Renal pelvis (tissue), 4 donors: ENCODE data around the gene TMC6. TPM values are rescaled to one million over a fixed set of nuclear protein-coding genes. Genes with fewer than 3 reads are reported as not detected.

Source experiments
- DNase-seq: peaks from one replicate; pipeline ENCODE4 v3.0.0-alpha.2; 2013
- polyA plus RNA-seq, 3 donors: library from polyadenylated mRNA; unstranded; fragments of 120-200 nt; gene quantifications; one replicate each; pipeline ENCODE4 v1.2.1, GENCODE V29; 2013; ENCODE audit not compliant: insufficient read length in 3 of 3

The TMC6 gene
- polyA plus RNA-seq, 3 donors, result 29.1 to 38.4 (median 31.7) TPM

DNA sequence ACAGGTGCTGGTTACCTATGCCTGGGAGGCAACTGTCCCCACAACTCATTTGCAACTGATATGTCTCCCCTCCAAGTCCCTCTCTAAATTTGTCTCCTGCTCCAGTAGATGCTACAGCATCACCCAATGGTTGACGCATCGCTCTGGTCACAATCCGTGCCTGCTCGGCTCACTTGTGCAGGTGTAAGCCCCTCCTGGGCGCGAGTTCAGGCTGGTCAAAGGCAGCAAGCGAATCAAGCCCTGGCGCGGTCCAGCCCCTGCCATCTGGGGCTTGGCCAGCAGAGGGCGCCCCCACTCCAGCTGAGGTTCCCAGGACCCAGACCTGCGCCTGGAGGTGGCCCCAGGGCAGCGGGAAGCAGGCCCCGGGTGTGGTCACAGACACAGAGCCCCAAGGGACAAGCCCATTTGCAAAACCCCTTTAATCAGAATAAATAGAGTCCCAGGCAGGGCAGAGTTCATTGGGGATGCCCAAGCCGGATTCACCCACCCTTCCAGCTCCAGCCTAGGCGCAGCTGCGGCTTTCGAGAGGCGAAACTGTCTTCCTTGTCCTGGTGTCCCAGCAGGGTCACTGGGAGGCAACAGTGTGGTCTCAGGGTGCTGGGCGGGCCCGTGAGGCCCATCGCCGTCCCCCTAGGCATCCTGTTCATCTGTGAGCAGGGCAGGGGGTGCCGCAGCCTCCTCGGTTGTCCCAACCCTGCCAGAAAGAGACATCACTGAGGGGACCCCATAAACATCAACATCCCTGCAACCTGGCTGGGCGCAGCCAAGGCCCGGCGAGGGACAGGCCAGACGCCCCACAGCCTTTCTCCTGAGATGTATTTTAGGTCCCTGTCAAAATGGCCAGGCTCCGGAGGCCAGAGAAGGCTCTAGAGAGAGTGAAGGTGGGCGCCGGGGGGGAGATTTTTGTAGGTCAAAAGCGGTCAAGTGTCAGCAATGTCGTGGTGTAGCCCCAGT is 15.8 kb downstream of the TMC6 start:
- no peak for DNase-seq

GRCh38 chr17:78111727-78112517 is 16.6 kb downstream of the TMC6 start:
- no peak for DNase-seq

GRCh38 chr17:78111016-78111726 is 17.4 kb downstream of the TMC6 start:
- no peak for DNase-seq

DNA sequence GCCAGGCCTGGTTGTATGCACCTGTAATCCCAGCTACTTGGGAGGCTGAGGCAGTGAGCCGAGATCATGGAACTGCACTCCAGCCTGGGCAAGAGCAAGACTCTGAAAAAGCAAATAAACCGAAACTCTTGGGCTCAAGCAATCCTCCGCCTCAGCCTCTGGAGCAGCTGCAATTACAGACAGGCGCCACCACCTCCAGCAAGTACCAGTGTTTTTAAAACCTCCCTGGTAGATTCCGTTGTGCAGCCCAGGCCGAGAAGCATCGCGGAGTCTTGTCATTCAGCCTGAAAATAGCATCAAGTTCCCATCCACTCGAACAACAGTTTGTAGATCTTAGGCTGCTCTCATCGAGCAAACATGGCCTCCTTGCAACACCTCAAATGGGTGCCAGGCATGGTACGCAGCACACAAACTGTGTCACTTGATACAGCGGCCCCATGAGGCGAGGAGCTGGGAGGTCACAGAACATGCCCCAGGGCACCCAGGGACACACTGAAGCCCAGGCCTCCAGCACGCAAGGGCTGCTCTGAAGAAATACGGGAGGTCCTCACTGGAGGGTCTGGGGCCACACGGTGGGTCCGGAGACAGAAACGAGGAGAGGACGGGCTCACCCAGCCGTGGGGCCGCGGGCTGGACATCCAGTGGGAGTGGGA is 18.1 kb downstream of the TMC6 start:
- no peak for DNase-seq

DNA sequence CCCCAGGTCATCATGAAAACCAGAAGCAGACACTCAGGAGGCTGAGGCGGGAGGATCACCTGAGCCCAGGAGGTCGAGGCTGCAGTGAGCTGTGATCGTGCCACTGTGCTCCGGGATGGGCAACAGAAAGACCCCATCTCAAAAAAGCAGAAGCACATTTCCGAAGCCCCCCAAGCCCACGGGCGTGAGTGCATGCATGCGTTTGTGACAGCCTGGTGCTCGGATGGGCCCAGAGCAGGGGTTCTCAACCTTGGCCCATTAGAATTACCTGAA is 19.1 kb downstream of the TMC6 start:
- DNase-seq, result no peak

DNA sequence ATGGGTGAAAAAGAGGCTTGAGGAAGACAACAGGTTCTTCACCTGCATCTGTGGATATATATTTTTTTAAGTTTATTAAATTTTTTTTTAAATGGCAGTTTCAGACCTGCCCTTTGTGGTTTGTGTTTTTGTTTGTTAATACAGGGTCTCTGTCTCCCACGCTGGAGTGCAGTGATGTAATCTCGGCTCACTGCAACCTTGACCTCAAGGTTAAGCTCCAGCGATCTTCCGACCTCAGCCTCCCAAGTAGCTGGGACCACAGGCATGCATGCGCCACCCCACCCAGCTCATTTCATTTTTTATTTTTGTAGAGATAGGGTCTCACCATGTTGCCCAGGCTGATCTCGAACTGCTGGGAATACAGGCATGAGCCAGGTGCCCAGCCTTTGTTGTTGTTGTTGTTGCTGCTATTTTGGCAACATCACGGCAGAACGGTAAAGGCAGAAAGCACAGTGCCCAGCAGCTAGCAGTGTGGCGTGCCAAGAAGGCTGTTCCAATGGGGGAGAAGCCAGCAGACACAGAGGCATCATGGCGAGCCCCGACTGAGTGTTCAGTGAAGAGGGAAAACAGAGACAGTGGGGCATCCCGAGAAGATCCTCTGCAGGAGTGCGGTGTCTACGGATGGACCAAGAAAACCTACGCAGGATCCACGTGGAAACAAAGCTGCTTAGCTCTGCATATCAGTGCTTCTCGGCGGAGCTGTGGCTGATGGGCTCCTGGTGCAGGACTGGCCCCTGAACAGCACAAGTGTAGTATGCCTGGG is 19.6 kb downstream of the TMC6 start:
- no peak for DNase-seq

DNA sequence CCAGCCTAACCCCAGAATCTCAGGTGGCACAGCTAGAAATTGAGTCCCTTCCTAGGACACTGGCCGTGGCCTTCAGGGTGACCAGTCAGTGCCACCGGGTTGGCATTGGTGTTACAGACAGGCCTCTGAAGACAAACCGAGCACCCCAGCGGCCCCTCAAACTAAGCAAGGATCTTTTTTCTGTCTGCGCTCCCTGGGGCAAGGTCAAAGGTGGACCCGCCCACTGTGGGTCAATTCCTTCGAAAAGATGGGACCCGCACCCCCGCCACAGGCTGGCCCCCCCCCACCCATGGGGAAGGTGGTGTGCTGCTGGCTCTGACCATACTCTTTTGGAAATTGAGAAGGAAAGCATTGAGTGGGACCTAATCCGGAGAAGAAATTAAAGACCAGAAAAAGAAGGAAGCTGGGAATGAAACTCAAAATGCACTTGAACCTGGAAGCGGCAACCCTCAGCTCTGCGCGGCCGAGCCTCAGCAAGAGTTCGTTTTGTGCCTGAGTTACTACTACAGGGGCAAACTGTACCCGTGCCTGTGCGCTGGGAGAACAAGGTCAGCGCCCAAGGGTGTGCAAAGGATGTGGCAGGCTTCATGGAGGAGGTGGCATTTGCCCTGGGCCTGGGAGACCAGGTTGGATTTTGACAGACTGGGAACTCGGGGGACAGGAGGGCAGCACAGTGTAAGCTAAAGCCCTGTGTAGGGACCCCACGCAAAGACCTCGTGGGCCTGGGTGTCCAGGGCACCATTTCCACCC is 20.4 kb downstream of the TMC6 start:
- DNase-seq, result no peak

DNA sequence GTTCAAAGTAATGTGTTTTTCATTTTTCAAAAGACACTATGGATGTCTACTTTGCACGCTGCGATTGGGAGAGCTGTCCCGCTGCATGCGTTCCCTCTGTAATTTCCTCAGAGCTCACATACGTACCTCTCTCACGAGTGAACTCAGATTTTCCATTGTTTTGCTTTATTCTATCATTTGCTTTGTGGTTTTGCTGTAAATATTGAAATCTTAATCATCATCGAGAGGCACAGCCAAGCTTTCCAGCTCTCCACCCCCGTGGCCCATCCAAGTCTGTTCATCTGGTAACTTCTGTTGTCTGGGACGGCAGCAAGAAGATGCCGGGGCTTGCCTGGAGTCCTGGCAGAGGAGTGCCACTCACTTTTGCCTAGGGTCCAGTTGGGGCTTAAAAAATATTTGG is 21.1 kb downstream of the TMC6 start:
- no peak for DNase-seq

GRCh38 chr17:78106211-78106610 is 22.3 kb downstream of the TMC6 start:
- no peak for DNase-seq

DNA sequence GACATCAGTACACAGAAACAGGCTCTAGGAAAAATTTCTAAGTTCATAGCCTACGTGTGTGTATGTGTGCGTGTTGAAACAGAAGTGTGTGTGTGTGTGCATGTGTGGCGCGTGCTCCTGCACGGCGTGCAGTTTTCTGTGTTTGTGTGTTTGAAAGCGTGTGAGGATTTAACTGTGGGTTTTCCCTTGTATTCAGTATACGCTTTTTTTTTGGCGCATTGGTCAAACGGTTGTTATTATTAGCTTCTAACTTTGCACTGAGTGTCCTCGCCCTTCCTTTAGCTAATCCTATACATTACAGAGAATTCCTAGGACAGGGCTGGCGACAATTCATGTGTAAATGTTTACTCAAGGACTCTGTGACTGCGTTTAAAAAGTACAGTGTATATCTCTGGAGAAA is 23.0 kb downstream of the TMC6 start:
- DNase-seq, result no peak

- no peak for DNase-seq
These were observed 23.5 kb downstream of the TMC6 start for GRCh38 chr17:78105101-78105500.

DNA sequence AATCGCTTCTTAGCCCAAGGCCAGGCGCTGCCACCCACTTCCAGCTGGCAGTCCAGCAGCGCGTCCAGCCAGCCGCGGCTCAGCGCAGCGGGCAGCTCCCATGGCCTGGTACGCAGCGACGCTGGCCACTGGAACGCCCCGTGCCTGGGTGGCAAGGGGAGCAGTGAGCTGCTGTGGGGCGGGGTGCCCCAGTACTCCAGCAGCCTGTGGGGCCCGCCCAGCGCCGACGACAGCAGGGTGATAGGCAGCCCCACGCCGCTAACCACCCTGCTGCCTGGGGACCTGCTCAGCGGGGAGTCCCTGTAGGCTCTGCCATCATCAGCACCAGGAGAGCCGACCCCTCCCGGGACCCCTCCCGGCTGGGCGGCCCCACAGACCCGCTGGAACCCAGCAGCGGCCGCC is 24.0 kb downstream of the TMC6 start:
- no peak for DNase-seq

DNA sequence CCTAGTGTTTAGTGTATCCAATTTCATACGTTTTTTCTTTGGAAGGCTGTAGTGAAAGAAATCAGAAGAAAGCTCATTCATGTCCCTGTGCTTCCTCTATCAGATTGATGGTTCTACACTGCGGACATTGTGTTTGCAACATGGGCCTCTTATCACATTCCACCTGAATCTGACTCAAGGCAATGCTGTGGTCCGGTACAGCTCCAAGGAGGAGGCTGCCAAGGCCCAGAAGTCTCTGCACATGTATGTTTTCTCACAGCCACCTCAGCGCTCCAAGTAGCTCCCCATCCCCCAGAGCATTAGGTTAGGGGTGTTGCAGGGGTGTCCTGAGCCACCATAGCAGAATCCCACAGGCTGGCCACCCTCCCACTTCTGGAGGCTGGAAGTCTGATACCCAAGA is 25.2 kb downstream of the TMC6 start:
- no peak for DNase-seq

GRCh38 chr17:78101542-78101941 is 27.0 kb downstream of the TMC6 start:
- DNase-seq, result no peak

DNA sequence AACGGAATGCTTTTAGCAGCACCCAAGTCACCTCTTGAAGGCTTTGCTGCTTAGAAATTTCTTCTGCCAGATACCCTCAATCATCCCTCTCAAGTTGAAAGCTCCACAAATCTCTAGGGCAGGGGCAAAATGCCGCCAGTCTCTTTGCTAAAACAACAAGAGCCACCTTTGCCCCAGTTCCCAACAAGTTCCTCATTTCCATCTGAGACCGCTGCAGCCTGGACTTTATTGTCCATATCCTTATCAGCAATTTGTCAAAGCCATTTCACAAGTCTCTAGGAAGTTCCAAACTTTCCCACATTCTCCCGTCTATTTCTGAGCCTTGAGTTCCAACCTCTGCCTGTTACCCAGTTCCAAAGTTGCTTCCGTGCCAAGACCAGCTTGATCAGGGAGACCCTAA is 27.4 kb downstream of the TMC6 start:
- no peak for DNase-seq

GRCh38 chr17:78096093-78096492 is 32.5 kb downstream of the TMC6 start:
- DNase-seq, result no peak

GRCh38 chr17:78095035-78095434 is 33.5 kb downstream of the TMC6 start:
- DNase-seq, result no peak

- DNase-seq, result no peak
These were observed 35.7 kb downstream of the TMC6 start for GRCh38 chr17:78092794-78093324.

DNA sequence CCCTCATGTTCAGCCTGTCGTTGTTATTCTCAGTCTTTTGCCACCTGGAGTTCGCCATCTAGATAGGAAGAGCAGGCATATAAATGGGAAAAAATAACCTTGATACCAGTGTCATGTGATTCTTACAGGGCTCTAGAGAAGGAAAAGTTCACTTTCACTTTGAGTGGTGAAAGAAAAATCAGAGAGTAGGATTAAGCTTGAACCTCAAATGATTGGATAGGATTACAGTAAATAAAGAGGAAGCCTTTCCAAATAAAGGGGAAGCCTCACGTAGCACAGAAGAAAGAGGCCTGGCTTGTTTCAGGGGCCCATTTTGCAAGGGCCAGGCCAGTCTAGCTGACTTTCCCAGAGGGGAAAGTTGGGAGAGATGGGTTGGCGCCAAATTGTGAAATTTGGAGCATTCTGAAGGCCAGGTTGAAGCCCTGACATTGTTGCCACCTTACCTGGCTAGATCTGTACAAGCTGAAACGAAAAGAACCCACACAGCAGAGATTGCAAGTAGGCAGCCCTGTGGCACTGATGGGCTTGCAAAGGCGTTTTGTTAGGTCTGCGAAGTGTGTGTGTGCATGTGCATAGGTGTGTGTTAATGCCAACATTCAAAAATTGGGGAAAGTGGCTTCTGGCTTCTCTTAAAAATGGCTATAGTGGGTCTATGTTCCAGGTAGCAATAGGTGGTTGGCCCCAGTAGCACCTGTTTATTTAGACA is 38.8 kb downstream of the TMC6 start:
- no peak for DNase-seq

DNA sequence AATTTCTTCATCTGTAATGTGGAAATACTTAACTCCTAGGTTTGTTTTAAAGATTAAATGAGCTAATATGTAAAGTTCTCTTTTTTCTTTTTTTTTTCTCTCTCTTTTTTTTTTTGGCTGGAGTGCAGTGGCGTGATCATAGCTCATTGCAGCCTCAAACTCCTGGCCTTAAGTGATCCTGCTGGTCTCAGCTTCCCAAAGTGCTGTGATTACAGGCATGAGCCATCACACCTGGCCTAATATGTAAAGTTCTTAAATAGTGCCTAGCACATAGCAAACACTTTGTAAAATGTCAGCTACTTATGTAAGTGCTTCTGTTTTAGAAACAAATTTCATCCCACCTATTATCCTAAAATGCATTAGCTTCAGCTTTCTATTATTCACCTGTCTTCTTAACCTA is 40.0 kb downstream of the TMC6 start:
- no peak for DNase-seq
